ENCODE measurements around the gene ZNF800.
"Not testable (repeated sequence)": the region's sequence is repeated elsewhere in the genome, so short reads cannot be mapped to it uniquely, and the experiment has no call there.

Gene ZNF800

GRCh38 chr7:127392566-127393367, at the start of gene ZNF800:
Gene ZNF800, minus strand, starts transcription at chr7:127392708. Its CDS starts 1,151 bp downstream, at chr7:127391557.
- peaks cover 3 to 8% of the 10 kb centered on the region in 2 donors for H3K36me3 ChIP-seq (ENCODE audit: control insufficient read depth in 1 of 2, insufficient read depth in 2 of 2, low read length in 2 of 2)
- H3K4me3 ChIP-seq (ENCODE audit: low read depth in 1 of 2, low read length in 2 of 2), result peak within 1 kb of the TSS; percentile 75 to 94
- H3K27me3 ChIP-seq (ENCODE audit: control insufficient read depth in 1 of 2, insufficient read depth in 2 of 2, low read length in 2 of 2), result no peaks in the 10 kb centered on the region
- H3K27ac ChIP-seq (ENCODE audit: low read depth, low read length), result peak within 1 kb of the TSS; percentile 91
- peak within 1 kb of the TSS; percentile 92 to 93 for H3K9ac ChIP-seq (ENCODE audit: low read depth in 1 of 2, low read length in 2 of 2)
- H3K9me3 ChIP-seq (ENCODE audit: control insufficient read depth in 1 of 2, low read length in 2 of 2), result no peaks in the 10 kb centered on the region
- peaks cover 22 to 24% of the 10 kb centered on the region in 2 donors for H3K4me1 ChIP-seq (ENCODE audit: control insufficient read depth in 1 of 2, insufficient read depth in 2 of 2, low read length in 2 of 2)

- no peak overlapping the region for H3K9ac ChIP-seq (ENCODE audit: low read depth in 1 of 2, low read length in 2 of 2)
- H3K4me3 ChIP-seq (ENCODE audit: low read depth in 1 of 2, low read length in 2 of 2), result no peak overlapping the region
- H3K4me1 ChIP-seq (ENCODE audit: control insufficient read depth in 1 of 2, insufficient read depth in 2 of 2, low read length in 2 of 2), result no peaks in the 10 kb centered on the region
- H3K36me3 ChIP-seq (ENCODE audit: control insufficient read depth in 1 of 2, insufficient read depth in 2 of 2, low read length in 2 of 2), result no peaks in the 10 kb centered on the region
- no peaks in the 10 kb centered on the region for H3K9me3 ChIP-seq (ENCODE audit: control insufficient read depth in 1 of 2, low read length in 2 of 2)
- H3K27me3 ChIP-seq (ENCODE audit: control insufficient read depth in 1 of 2, insufficient read depth in 2 of 2, low read length in 2 of 2), result no peaks in the 10 kb centered on the region
- H3K27ac ChIP-seq (ENCODE audit: low read depth, low read length), result no peak overlapping the region
Measured at GRCh38 chr7:127440206-127440605, 47.7 kb upstream of the ZNF800 start.

GRCh38 chr7:127438836-127439235, 46.3 kb upstream of the ZNF800 start:
- Histone ChIP-seq H3K4me1 (ENCODE audit: control insufficient read depth in 1 of 2, insufficient read depth in 2 of 2, low read length in 2 of 2) (no peaks in the 10 kb centered on the region), H3K4me3 (ENCODE audit: low read depth in 1 of 2, low read length in 2 of 2) (no peak overlapping the region), H3K9ac (ENCODE audit: low read depth in 1 of 2, low read length in 2 of 2) (no peak overlapping the region), H3K9me3 (ENCODE audit: control insufficient read depth in 1 of 2, low read length in 2 of 2) (no peaks in the 10 kb centered on the region), H3K27ac (ENCODE audit: low read depth, low read length) (no peak overlapping the region), H3K36me3 (ENCODE audit: control insufficient read depth in 1 of 2, insufficient read depth in 2 of 2, low read length in 2 of 2) (no peaks in the 10 kb centered on the region), H3K27me3 (ENCODE audit: control insufficient read depth in 1 of 2, insufficient read depth in 2 of 2, low read length in 2 of 2) (no peaks in the 10 kb centered on the region)

GRCh38 chr7:127437837-127438236, 45.3 kb upstream of the ZNF800 start:
- Histone ChIP-seq H3K9ac (ENCODE audit: low read depth in 1 of 2, low read length in 2 of 2) (no peak overlapping the region), H3K4me1 (ENCODE audit: control insufficient read depth in 1 of 2, insufficient read depth in 2 of 2, low read length in 2 of 2) (no peaks in the 10 kb centered on the region), H3K4me3 (ENCODE audit: low read depth in 1 of 2, low read length in 2 of 2) (no peak overlapping the region), H3K36me3 (ENCODE audit: control insufficient read depth in 1 of 2, insufficient read depth in 2 of 2, low read length in 2 of 2) (no peaks in the 10 kb centered on the region), H3K27ac (ENCODE audit: low read depth, low read length) (no peak overlapping the region), H3K9me3 (ENCODE audit: control insufficient read depth in 1 of 2, low read length in 2 of 2) (no peaks in the 10 kb centered on the region), H3K27me3 (ENCODE audit: control insufficient read depth in 1 of 2, insufficient read depth in 2 of 2, low read length in 2 of 2) (no peaks in the 10 kb centered on the region)

- no peak overlapping the region for H3K4me3 ChIP-seq (ENCODE audit: low read depth in 1 of 2, low read length in 2 of 2)
- no peak overlapping the region for H3K9ac ChIP-seq (ENCODE audit: low read depth in 1 of 2, low read length in 2 of 2)
- no peaks in the 10 kb centered on the region for H3K9me3 ChIP-seq (ENCODE audit: control insufficient read depth in 1 of 2, low read length in 2 of 2)
- no peaks in the 10 kb centered on the region for H3K27me3 ChIP-seq (ENCODE audit: control insufficient read depth in 1 of 2, insufficient read depth in 2 of 2, low read length in 2 of 2)
- no peak overlapping the region for H3K27ac ChIP-seq (ENCODE audit: low read depth, low read length)
- H3K36me3 ChIP-seq (ENCODE audit: control insufficient read depth in 1 of 2, insufficient read depth in 2 of 2, low read length in 2 of 2), result no peaks in the 10 kb centered on the region
- no peaks in the 10 kb centered on the region for H3K4me1 ChIP-seq (ENCODE audit: control insufficient read depth in 1 of 2, insufficient read depth in 2 of 2, low read length in 2 of 2)
Measured at GRCh38 chr7:127437241-127437640, 44.7 kb upstream of the ZNF800 start.

GRCh38 chr7:127429281-127429680, 36.8 kb upstream of the ZNF800 start:
- H3K27ac ChIP-seq (ENCODE audit: low read depth, low read length); H3K4me1 ChIP-seq (ENCODE audit: control insufficient read depth in 1 of 2, insufficient read depth in 2 of 2, low read length in 2 of 2); H3K27me3 ChIP-seq (ENCODE audit: control insufficient read depth in 1 of 2, insufficient read depth in 2 of 2, low read length in 2 of 2); H3K9me3 ChIP-seq (ENCODE audit: control insufficient read depth in 1 of 2, low read length in 2 of 2); H3K9ac ChIP-seq (ENCODE audit: low read depth in 1 of 2, low read length in 2 of 2); H3K4me3 ChIP-seq (ENCODE audit: low read depth in 1 of 2, low read length in 2 of 2); H3K36me3 ChIP-seq (ENCODE audit: control insufficient read depth in 1 of 2, insufficient read depth in 2 of 2, low read length in 2 of 2): not testable (repeated sequence)

- H3K9ac ChIP-seq (ENCODE audit: low read depth in 1 of 2, low read length in 2 of 2), result no peak overlapping the region
- H3K4me3 ChIP-seq (ENCODE audit: low read depth in 1 of 2, low read length in 2 of 2), result no peak overlapping the region
Measured at GRCh38 chr7:127419196-127419595, 26.7 kb upstream of the ZNF800 start.

GRCh38 chr7:127418459-127418858, 26.0 kb upstream of the ZNF800 start:
- Histone ChIP-seq H3K4me1 (ENCODE audit: control insufficient read depth in 1 of 2, insufficient read depth in 2 of 2, low read length in 2 of 2) (peaks cover 5 to 10% of the 10 kb centered on the region in 2 donors), H3K36me3 (ENCODE audit: control insufficient read depth in 1 of 2, insufficient read depth in 2 of 2, low read length in 2 of 2) (no peaks in the 10 kb centered on the region), H3K27me3 (ENCODE audit: control insufficient read depth in 1 of 2, insufficient read depth in 2 of 2, low read length in 2 of 2) (no peaks in the 10 kb centered on the region), H3K9me3 (ENCODE audit: control insufficient read depth in 1 of 2, low read length in 2 of 2) (no peaks in the 10 kb centered on the region), H3K9ac (ENCODE audit: low read depth in 1 of 2, low read length in 2 of 2) (no peak overlapping the region), H3K4me3 (ENCODE audit: low read depth in 1 of 2, low read length in 2 of 2) (no peak overlapping the region), H3K27ac (ENCODE audit: low read depth, low read length) (no peak overlapping the region)

More at GRCh38 chr7:127419196-127419595, 26.7 kb upstream of the ZNF800 start:
- H3K4me1 ChIP-seq (ENCODE audit: control insufficient read depth in 1 of 2, insufficient read depth in 2 of 2, low read length in 2 of 2), result peaks cover 4 to 6% of the 10 kb centered on the region in 2 donors
- H3K27me3 ChIP-seq (ENCODE audit: control insufficient read depth in 1 of 2, insufficient read depth in 2 of 2, low read length in 2 of 2), result no peaks in the 10 kb centered on the region
- H3K9me3 ChIP-seq (ENCODE audit: control insufficient read depth in 1 of 2, low read length in 2 of 2), result no peaks in the 10 kb centered on the region
- H3K36me3 ChIP-seq (ENCODE audit: control insufficient read depth in 1 of 2, insufficient read depth in 2 of 2, low read length in 2 of 2), result no peaks in the 10 kb centered on the region
- H3K27ac ChIP-seq (ENCODE audit: low read depth, low read length), result no peak overlapping the region

GRCh38 chr7:127417346-127417745, 24.8 kb upstream of the ZNF800 start:
- Histone ChIP-seq H3K9ac (ENCODE audit: low read depth in 1 of 2, low read length in 2 of 2) (no peak overlapping the region), H3K27ac (ENCODE audit: low read depth, low read length) (no peak overlapping the region), H3K4me1 (ENCODE audit: control insufficient read depth in 1 of 2, insufficient read depth in 2 of 2, low read length in 2 of 2) (peaks cover 5 to 11% of the 10 kb centered on the region in 2 donors)

GRCh38 chr7:127415060-127415742, 22.7 kb upstream of the ZNF800 start:
- no peaks in the 10 kb centered on the region for H3K27me3 ChIP-seq (ENCODE audit: control insufficient read depth in 1 of 2, insufficient read depth in 2 of 2, low read length in 2 of 2)
- H3K4me3 ChIP-seq (ENCODE audit: low read depth in 1 of 2, low read length in 2 of 2), result no peak overlapping the region
- no peak overlapping the region for H3K9ac ChIP-seq (ENCODE audit: low read depth in 1 of 2, low read length in 2 of 2)
- H3K27ac ChIP-seq (ENCODE audit: low read depth, low read length), result no peak overlapping the region
- H3K36me3 ChIP-seq (ENCODE audit: control insufficient read depth in 1 of 2, insufficient read depth in 2 of 2, low read length in 2 of 2), result no peaks in the 10 kb centered on the region
- no peaks in the 10 kb centered on the region for H3K9me3 ChIP-seq (ENCODE audit: control insufficient read depth in 1 of 2, low read length in 2 of 2)
- peaks cover 5 to 11% of the 10 kb centered on the region in 2 donors for H3K4me1 ChIP-seq (ENCODE audit: control insufficient read depth in 1 of 2, insufficient read depth in 2 of 2, low read length in 2 of 2)

More at GRCh38 chr7:127417346-127417745, 24.8 kb upstream of the ZNF800 start:
- Histone ChIP-seq H3K36me3 (ENCODE audit: control insufficient read depth in 1 of 2, insufficient read depth in 2 of 2, low read length in 2 of 2) (no peaks in the 10 kb centered on the region), H3K4me3 (ENCODE audit: low read depth in 1 of 2, low read length in 2 of 2) (no peak overlapping the region), H3K27me3 (ENCODE audit: control insufficient read depth in 1 of 2, insufficient read depth in 2 of 2, low read length in 2 of 2) (no peaks in the 10 kb centered on the region), H3K9me3 (ENCODE audit: control insufficient read depth in 1 of 2, low read length in 2 of 2) (no peaks in the 10 kb centered on the region)
